ENCODE results near the gene AKAP7.

Gene AKAP7

GRCh38 chr6:131212024-131212423, 76.8 kb downstream of the AKAP7 start:
- no peaks in the 10 kb centered on the region for H3K4me1 ChIP-seq (ENCODE audit: insufficient read depth, insufficient read length)
- no peak overlapping the region for H3K4me3 ChIP-seq (ENCODE audit: insufficient read length, low read depth)
- no peaks in the 10 kb centered on the region for H3K9me3 ChIP-seq (ENCODE audit: insufficient read depth, low read length)
- H3K9ac ChIP-seq (ENCODE audit: insufficient read length, low read depth) = no peak overlapping the region
- TF ChIP-seq ZNF274 (IDR thresholded peaks at IDR 0.05; ENCODE audit: low read depth, low read length) = no peak
- no peak for TF ChIP-seq SUZ12 (IDR thresholded peaks at IDR 0.05; ENCODE audit: extremely low read depth, insufficient read depth, insufficient read length)
- TF ChIP-seq YY1 (IDR thresholded peaks at IDR 0.05; ENCODE audit: insufficient read depth, insufficient read length) = no peak
- DNase-seq (ENCODE audit: low read depth, low spot score) = no peak
- H3K36me3 ChIP-seq (ENCODE audit: insufficient read depth, insufficient read length, low read length) = no peaks in the 10 kb centered on the region
- H3K27me3 ChIP-seq (ENCODE audit: insufficient read depth, insufficient read length) = no peaks in the 10 kb centered on the region

- H3K9me3 ChIP-seq (ENCODE audit: insufficient read depth, low read length) = no peaks in the 10 kb centered on the region
- no peak overlapping the region for H3K4me3 ChIP-seq (ENCODE audit: insufficient read length, low read depth)
- no peaks in the 10 kb centered on the region for H3K4me1 ChIP-seq (ENCODE audit: insufficient read depth, insufficient read length)
- H3K9ac ChIP-seq (ENCODE audit: insufficient read length, low read depth) = no peak overlapping the region
- DNase-seq (ENCODE audit: low read depth, low spot score) = no peak
- TF ChIP-seq SUZ12 (IDR thresholded peaks at IDR 0.05; ENCODE audit: extremely low read depth, insufficient read depth, insufficient read length) = no peak
- TF ChIP-seq YY1 (IDR thresholded peaks at IDR 0.05; ENCODE audit: insufficient read depth, insufficient read length) = no peak
- no peak for TF ChIP-seq ZNF274 (IDR thresholded peaks at IDR 0.05; ENCODE audit: low read depth, low read length)
- H3K27me3 ChIP-seq (ENCODE audit: insufficient read depth, insufficient read length) = no peaks in the 10 kb centered on the region
- H3K36me3 ChIP-seq (ENCODE audit: insufficient read depth, insufficient read length, low read length) = no peaks in the 10 kb centered on the region
Measured at GRCh38 chr6:131212913-131213312, 77.6 kb downstream of the AKAP7 start.

- Histone ChIP-seq H3K9ac (ENCODE audit: insufficient read length, low read depth) (no peak overlapping the region), H3K27me3 (ENCODE audit: insufficient read depth, insufficient read length) (no peaks in the 10 kb centered on the region), H3K4me3 (ENCODE audit: insufficient read length, low read depth) (no peak overlapping the region), H3K36me3 (ENCODE audit: insufficient read depth, insufficient read length, low read length) (no peaks in the 10 kb centered on the region), H3K9me3 (ENCODE audit: insufficient read depth, low read length) (no peaks in the 10 kb centered on the region), H3K4me1 (ENCODE audit: insufficient read depth, insufficient read length) (no peaks in the 10 kb centered on the region)
- no peak for DNase-seq (ENCODE audit: low read depth, low spot score)
- TF ChIP-seq SUZ12 (IDR thresholded peaks at IDR 0.05; ENCODE audit: extremely low read depth, insufficient read depth, insufficient read length) (no peak), ZNF274 (IDR thresholded peaks at IDR 0.05; ENCODE audit: low read depth, low read length) (no peak)
Measured at GRCh38 chr6:131213501-131213990, 78.3 kb downstream of the AKAP7 start.

GRCh38 chr6:131215219-131215618, 80.0 kb downstream of the AKAP7 start:
- TF ChIP-seq SUZ12 (IDR thresholded peaks at IDR 0.05; ENCODE audit: extremely low read depth, insufficient read depth, insufficient read length) = no peak
- TF ChIP-seq ZNF274 (IDR thresholded peaks at IDR 0.05; ENCODE audit: low read depth, low read length) = no peak
- TF ChIP-seq YY1 (IDR thresholded peaks at IDR 0.05; ENCODE audit: insufficient read depth, insufficient read length) = no peak
- no peak overlapping the region for H3K9ac ChIP-seq (ENCODE audit: insufficient read length, low read depth)
- H3K4me1 ChIP-seq (ENCODE audit: insufficient read depth, insufficient read length) = no peaks in the 10 kb centered on the region
- DNase-seq (ENCODE audit: low read depth, low spot score) = no peak
- no peaks in the 10 kb centered on the region for H3K27me3 ChIP-seq (ENCODE audit: insufficient read depth, insufficient read length)
- H3K9me3 ChIP-seq (ENCODE audit: insufficient read depth, low read length) = no peaks in the 10 kb centered on the region
- H3K4me3 ChIP-seq (ENCODE audit: insufficient read length, low read depth) = no peak overlapping the region
- no peaks in the 10 kb centered on the region for H3K36me3 ChIP-seq (ENCODE audit: insufficient read depth, insufficient read length, low read length)

- TF ChIP-seq SUZ12 (IDR thresholded peaks at IDR 0.05; ENCODE audit: extremely low read depth, insufficient read depth, insufficient read length) (no peak), ZNF274 (IDR thresholded peaks at IDR 0.05; ENCODE audit: low read depth, low read length) (no peak), YY1 (IDR thresholded peaks at IDR 0.05; ENCODE audit: insufficient read depth, insufficient read length) (no peak)
- H3K9me3 ChIP-seq (ENCODE audit: insufficient read depth, low read length) = no peaks in the 10 kb centered on the region
- no peak for DNase-seq (ENCODE audit: low read depth, low spot score)
- H3K4me3 ChIP-seq (ENCODE audit: insufficient read length, low read depth) = no peak overlapping the region
- no peaks in the 10 kb centered on the region for H3K4me1 ChIP-seq (ENCODE audit: insufficient read depth, insufficient read length)
- no peak overlapping the region for H3K9ac ChIP-seq (ENCODE audit: insufficient read length, low read depth)
- no peaks in the 10 kb centered on the region for H3K36me3 ChIP-seq (ENCODE audit: insufficient read depth, insufficient read length, low read length)
- H3K27me3 ChIP-seq (ENCODE audit: insufficient read depth, insufficient read length) = no peaks in the 10 kb centered on the region
Measured at GRCh38 chr6:131216246-131216645, 81.0 kb downstream of the AKAP7 start.

- Histone ChIP-seq H3K36me3 (ENCODE audit: insufficient read depth, insufficient read length, low read length) (no peaks in the 10 kb centered on the region), H3K4me1 (ENCODE audit: insufficient read depth, insufficient read length) (no peaks in the 10 kb centered on the region), H3K4me3 (ENCODE audit: insufficient read length, low read depth) (no peak overlapping the region), H3K27me3 (ENCODE audit: insufficient read depth, insufficient read length) (no peaks in the 10 kb centered on the region), H3K9me3 (ENCODE audit: insufficient read depth, low read length) (no peaks in the 10 kb centered on the region), H3K9ac (ENCODE audit: insufficient read length, low read depth) (no peak overlapping the region)
- TF ChIP-seq YY1 (IDR thresholded peaks at IDR 0.05; ENCODE audit: insufficient read depth, insufficient read length) (no peak), SUZ12 (IDR thresholded peaks at IDR 0.05; ENCODE audit: extremely low read depth, insufficient read depth, insufficient read length) (no peak), ZNF274 (IDR thresholded peaks at IDR 0.05; ENCODE audit: low read depth, low read length) (no peak)
- no peak for DNase-seq (ENCODE audit: low read depth, low spot score)
Measured at GRCh38 chr6:131222773-131223172, 87.5 kb downstream of the AKAP7 start.

GRCh38 chr6:131223416-131223815, 88.1 kb downstream of the AKAP7 start:
- H3K27me3 ChIP-seq (ENCODE audit: insufficient read depth, insufficient read length) = no peaks in the 10 kb centered on the region
- H3K36me3 ChIP-seq (ENCODE audit: insufficient read depth, insufficient read length, low read length) = no peaks in the 10 kb centered on the region
- H3K9ac ChIP-seq (ENCODE audit: insufficient read length, low read depth) = no peak overlapping the region
- H3K4me1 ChIP-seq (ENCODE audit: insufficient read depth, insufficient read length) = no peaks in the 10 kb centered on the region
- DNase-seq (ENCODE audit: low read depth, low spot score) = no peak
- no peaks in the 10 kb centered on the region for H3K9me3 ChIP-seq (ENCODE audit: insufficient read depth, low read length)
- TF ChIP-seq YY1 (IDR thresholded peaks at IDR 0.05; ENCODE audit: insufficient read depth, insufficient read length) (no peak), SUZ12 (IDR thresholded peaks at IDR 0.05; ENCODE audit: extremely low read depth, insufficient read depth, insufficient read length) (no peak), ZNF274 (IDR thresholded peaks at IDR 0.05; ENCODE audit: low read depth, low read length) (no peak)
- no peak overlapping the region for H3K4me3 ChIP-seq (ENCODE audit: insufficient read length, low read depth)
